ENCODE results near the gene DNASE1L1.

DNASE1L1 gene, protein sequence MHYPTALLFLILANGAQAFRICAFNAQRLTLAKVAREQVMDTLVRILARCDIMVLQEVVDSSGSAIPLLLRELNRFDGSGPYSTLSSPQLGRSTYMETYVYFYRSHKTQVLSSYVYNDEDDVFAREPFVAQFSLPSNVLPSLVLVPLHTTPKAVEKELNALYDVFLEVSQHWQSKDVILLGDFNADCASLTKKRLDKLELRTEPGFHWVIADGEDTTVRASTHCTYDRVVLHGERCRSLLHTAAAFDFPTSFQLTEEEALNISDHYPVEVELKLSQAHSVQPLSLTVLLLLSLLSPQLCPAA

DNA sequence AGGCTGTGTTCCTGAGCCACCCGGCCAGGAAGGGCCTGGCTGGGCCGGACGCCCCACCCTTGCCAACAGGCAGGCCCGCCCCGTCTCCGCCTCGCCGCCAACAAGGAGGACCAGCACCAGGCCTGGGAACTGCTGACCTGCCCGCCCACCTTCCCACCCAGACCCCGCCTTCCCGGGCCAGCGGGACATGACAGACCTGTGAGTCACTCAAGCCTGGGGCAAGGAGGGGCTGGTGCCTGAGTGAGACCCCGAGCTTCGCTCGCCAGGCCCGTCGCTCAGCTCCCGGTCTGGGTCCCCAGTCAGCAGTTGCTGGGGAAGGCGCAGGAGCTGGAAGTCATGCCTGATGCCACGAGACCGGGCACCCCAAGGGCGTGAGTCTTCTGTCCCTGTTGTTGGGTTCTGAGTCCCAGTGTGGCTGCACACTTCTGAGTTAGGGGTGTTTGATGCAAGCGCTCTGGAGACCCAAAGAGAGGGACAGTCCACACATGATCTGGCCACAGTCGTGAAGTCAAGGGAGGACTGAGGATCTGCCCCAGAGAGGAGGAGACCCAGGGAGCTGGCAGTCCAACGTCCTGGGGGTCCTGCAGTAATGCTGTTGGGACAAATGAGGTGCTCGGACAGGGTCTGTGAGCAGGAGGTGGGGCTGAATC lies at the start of gene DNASE1L1:
Gene DNASE1L1, minus strand, starts transcription at position 33 of the 650 bp plus-strand sequence. CDS start 3,686 bp downstream, outside the sequence.
- peak within 1 kb of the TSS; percentile 22 for H3K4me3 ChIP-seq (ENCODE audit: low read depth, low read length)
- peaks cover 0 to 12% of the 10 kb centered on the region in 2 experiments; a peak in 2 of 3 replicates for H3K36me3 ChIP-seq (ENCODE audit: control insufficient read depth in 2 of 2, insufficient read depth in 1 of 2, low read length in 2 of 2)
- H3K9me3 ChIP-seq (ENCODE audit: control insufficient read depth, insufficient read depth, low read depth, low read length), result no peaks in the 10 kb centered on the region
- TF ChIP-seq ZNF654 (tag by site-specific recombination; IDR thresholded peaks at IDR 0.05; ENCODE audit: low read depth), result no peak
- TF ChIP-seq ZNF677 (tag by site-specific recombination; IDR thresholded peaks at IDR 0.05), result no peak
- peak; percentile 36; the same call in 1 of the 2 replicates for TF ChIP-seq SP3 (tag by site-specific recombination; IDR thresholded peaks at IDR 0.05)
- peak; percentile 95 for TF ChIP-seq KLF1 (tag by site-specific recombination; IDR thresholded peaks at IDR 0.05)
- TF ChIP-seq, protein P1, sequence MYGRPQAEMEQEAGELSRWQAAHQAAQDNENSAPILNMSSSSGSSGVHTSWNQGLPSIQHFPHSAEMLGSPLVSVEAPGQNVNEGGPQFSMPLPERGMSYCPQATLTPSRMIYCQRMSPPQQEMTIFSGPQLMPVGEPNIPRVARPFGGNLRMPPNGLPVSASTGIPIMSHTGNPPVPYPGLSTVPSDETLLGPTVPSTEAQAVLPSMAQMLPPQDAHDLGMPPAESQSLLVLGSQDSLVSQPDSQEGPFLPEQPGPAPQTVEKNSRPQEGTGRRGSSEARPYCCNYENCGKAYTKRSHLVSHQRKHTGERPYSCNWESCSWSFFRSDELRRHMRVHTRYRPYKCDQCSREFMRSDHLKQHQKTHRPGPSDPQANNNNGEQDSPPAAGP (tag by site-specific recombination; IDR thresholded peaks at IDR 0.05), result peak; percentile 69; the same call in 1 of the 2 replicates
- TF ChIP-seq ZFHX2 (tag by site-specific recombination; conservative IDR thresholded peaks at IDR 0.05), result 0 out of 2 replicates have a peak, but pooled peaks have one; percentile 19
- TF ChIP-seq, protein P2, sequence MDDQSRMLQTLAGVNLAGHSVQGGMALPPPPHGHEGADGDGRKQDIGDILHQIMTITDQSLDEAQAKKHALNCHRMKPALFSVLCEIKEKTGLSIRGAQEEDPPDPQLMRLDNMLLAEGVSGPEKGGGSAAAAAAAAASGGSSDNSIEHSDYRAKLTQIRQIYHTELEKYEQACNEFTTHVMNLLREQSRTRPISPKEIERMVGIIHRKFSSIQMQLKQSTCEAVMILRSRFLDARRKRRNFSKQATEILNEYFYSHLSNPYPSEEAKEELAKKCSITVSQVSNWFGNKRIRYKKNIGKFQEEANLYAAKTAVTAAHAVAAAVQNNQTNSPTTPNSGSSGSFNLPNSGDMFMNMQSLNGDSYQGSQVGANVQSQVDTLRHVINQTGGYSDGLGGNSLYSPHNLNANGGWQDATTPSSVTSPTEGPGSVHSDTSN (CRISPR knock-in tag; IDR thresholded peaks at IDR 0.05), result 0 out of 2 replicates have a peak, but pooled peaks have one; percentile 37
- TF ChIP-seq ZNF19 (tag by site-specific recombination; IDR thresholded peaks at IDR 0.05; ENCODE audit: low read depth), result no peak
- TF ChIP-seq, protein P3, sequence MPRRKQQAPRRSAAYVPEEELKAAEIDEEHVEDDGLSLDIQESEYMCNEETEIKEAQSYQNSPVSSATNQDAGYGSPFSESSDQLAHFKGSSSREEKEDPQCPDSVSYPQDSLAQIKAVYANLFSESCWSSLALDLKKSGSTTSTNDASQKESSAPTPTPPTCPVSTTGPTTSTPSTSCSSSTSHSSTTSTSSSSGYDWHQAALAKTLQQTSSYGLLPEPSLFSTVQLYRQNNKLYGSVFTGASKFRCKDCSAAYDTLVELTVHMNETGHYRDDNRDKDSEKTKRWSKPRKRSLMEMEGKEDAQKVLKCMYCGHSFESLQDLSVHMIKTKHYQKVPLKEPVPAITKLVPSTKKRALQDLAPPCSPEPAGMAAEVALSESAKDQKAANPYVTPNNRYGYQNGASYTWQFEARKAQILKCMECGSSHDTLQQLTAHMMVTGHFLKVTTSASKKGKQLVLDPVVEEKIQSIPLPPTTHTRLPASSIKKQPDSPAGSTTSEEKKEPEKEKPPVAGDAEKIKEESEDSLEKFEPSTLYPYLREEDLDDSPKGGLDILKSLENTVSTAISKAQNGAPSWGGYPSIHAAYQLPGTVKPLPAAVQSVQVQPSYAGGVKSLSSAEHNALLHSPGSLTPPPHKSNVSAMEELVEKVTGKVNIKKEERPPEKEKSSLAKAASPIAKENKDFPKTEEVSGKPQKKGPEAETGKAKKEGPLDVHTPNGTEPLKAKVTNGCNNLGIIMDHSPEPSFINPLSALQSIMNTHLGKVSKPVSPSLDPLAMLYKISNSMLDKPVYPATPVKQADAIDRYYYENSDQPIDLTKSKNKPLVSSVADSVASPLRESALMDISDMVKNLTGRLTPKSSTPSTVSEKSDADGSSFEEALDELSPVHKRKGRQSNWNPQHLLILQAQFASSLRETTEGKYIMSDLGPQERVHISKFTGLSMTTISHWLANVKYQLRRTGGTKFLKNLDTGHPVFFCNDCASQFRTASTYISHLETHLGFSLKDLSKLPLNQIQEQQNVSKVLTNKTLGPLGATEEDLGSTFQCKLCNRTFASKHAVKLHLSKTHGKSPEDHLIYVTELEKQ (tag by site-specific recombination; IDR thresholded peaks at IDR 0.05; ENCODE audit: borderline replicate concordance), result no peak
- no peak for TF ChIP-seq ZSCAN30 (tag by site-specific recombination; IDR thresholded peaks at IDR 0.05)
- 0 out of 2 replicates have a peak, but pooled peaks have one; percentile 33 for TF ChIP-seq KLF8 (tag by site-specific recombination; IDR thresholded peaks at IDR 0.05)
- peak; percentile 82 for TF ChIP-seq SP2 (tag by site-specific recombination; IDR thresholded peaks at IDR 0.05)
- TF ChIP-seq ZNF623 (tag by site-specific recombination; IDR thresholded peaks at IDR 0.05), result no peak
- TF ChIP-seq ZNF600 (tag by site-specific recombination; IDR thresholded peaks at IDR 0.05), result peak; percentile 63; the same call in 1 of the 2 replicates
- TF ChIP-seq ZNF501 (tag by site-specific recombination; IDR thresholded peaks at IDR 0.05), result no peak
- TF ChIP-seq ZNF785 (tag by site-specific recombination; IDR thresholded peaks at IDR 0.05), result no peak
- no peak for TF ChIP-seq ZNF112 (tag by site-specific recombination; IDR thresholded peaks at IDR 0.05)
- TF ChIP-seq ZNF843 (tag by site-specific recombination; IDR thresholded peaks at IDR 0.05), result no peak
- TF ChIP-seq ZNF10 (tag by site-specific recombination; IDR thresholded peaks at IDR 0.05), result 0 out of 2 replicates have a peak, but pooled peaks have one; percentile 23
- POLR2A ChIA-PET, result interaction anchor here (0.9 to 4.0 kb wide), 8 partner anchors 9 to 82 kb away, joined by 3 to 57 read pairs (median 4); partner anchors contain the start of genes RPL10 and SLC10A3
- CTCF ChIA-PET, result interaction anchor here (0.6 to 1.4 kb wide), 3 partner anchors 10 to 465 kb away, joined by 3 to 5 read pairs (median 4); no protein-coding TSS in a partner anchor
- H3K4me1 ChIP-seq (ENCODE audit: control insufficient read depth, insufficient read depth, low read length), result no peaks in the 10 kb centered on the region; the same call in 1 of the 2 replicates
- no peak within 1 kb of the TSS for H3K27ac ChIP-seq (ENCODE audit: extremely low read depth, low read depth, low read length)

Data from HEK293 (cell line).